Right atrium auricular region (tissue), 2 donors: ENCODE data around the gene COL8A1. TPM values are rescaled to one million over a fixed set of nuclear protein-coding genes. Genes with fewer than 3 reads are reported as not detected.

ENCODE experiments used
- DNase-seq: peaks from one replicate; pipeline ENCODE4 v3.0.0-alpha.2; 2019; ENCODE audit warnings: low spot score
- H3K27ac ChIP-seq, 2 donors: fragments of 200-600 bp; sonication (generic); 1 replicate in 1 of 2; 2 replicates in 1 of 2; pipeline ENCODE4 v1.5.1; 2016 to 2019
- H3K27me3 ChIP-seq, 2 donors: fragments of 200-600 bp; sonication (generic); one replicate each; pipeline versions ENCODE4 v1.5.1 to v1.6.0; 2017 to 2019
- H3K36me3 ChIP-seq: fragments of 200-600 bp; sonication (generic); one replicate; pipeline ENCODE4 v1.5.1; 2016
- H3K4me1 ChIP-seq, 2 donors: fragments of 200-600 bp; sonication (generic); one replicate each; pipeline versions ENCODE4 v1.5.1 to v1.6.0; 2017 to 2019
- H3K4me3 ChIP-seq, 2 donors: fragments of 200-600 bp; sonication (generic); 1 replicate in 1 of 2; 2 replicates in 1 of 2; pipeline ENCODE4 v1.5.1; 2017 to 2019; ENCODE audit warnings: mild to moderate bottlenecking in 1 of 2, moderate library complexity in 1 of 2
- H3K9me3 ChIP-seq, 2 donors: fragments of 200-600 bp; sonication (generic); one replicate each; pipeline ENCODE4 v1.5.1; 2019
- CTCF ChIP-seq, 2 donors: fragments of 200-600 bp; sonication (generic); IDR thresholded peaks; one replicate each; pipeline ENCODE4 v1.5.1; 2019; ENCODE audit warnings: antibody characterized with exemption in 2 of 2
- total RNA-seq, 2 donors: library from RNA; depleted of rRNA; stranded (reverse); fragments of >200 nt; gene quantifications; one replicate each; pipeline ENCODE4 v1.1.0, GENCODE V29; 2016

COL8A1 gene
- total RNA-seq, 2 donors from 2014 or later = 43.3 to 53.8 TPM

GRCh38 chr3:99656624-99657023 lies 18.2 kb downstream of the COL8A1 start:
- no peak overlapping the region for H3K4me3 ChIP-seq
- H3K27me3 ChIP-seq = no peaks in the 10 kb centered on the region
- H3K9me3 ChIP-seq = no peaks in the 10 kb centered on the region
- H3K36me3 ChIP-seq = no peaks in the 10 kb centered on the region
- DNase-seq = no peak
- H3K27ac ChIP-seq = peak overlapping the region; percentile 32 to 74
- no peak for TF ChIP-seq CTCF (IDR thresholded peaks at IDR 0.05)
- H3K4me1 ChIP-seq = peaks cover 0 to 25% of the 10 kb centered on the region in 2 donors

GRCh38 chr3:99658274-99658673 lies 19.9 kb downstream of the COL8A1 start:
- Histone ChIP-seq H3K36me3 (no peaks in the 10 kb centered on the region), H3K27ac (peak overlapping the region; percentile 56 to 74), H3K4me1 (peaks cover 0 to 21% of the 10 kb centered on the region in 2 donors), H3K9me3 (no peaks in the 10 kb centered on the region), H3K4me3 (no peak overlapping the region), H3K27me3 (no peaks in the 10 kb centered on the region)
- DNase-seq = no peak
- TF ChIP-seq CTCF (IDR thresholded peaks at IDR 0.05) = no peak

- no peaks in the 10 kb centered on the region for H3K9me3 ChIP-seq
- no peaks in the 10 kb centered on the region for H3K27me3 ChIP-seq
- H3K4me1 ChIP-seq = peaks cover 0 to 21% of the 10 kb centered on the region in 2 donors
- TF ChIP-seq CTCF (IDR thresholded peaks at IDR 0.05) = no peak
- no peak overlapping the region for H3K4me3 ChIP-seq
- peak; percentile 89 for DNase-seq
- no peaks in the 10 kb centered on the region for H3K36me3 ChIP-seq
- peak overlapping the region; percentile 56 to 74 for H3K27ac ChIP-seq
Observed at GRCh38 chr3:99659032-99659431, 20.6 kb downstream of the COL8A1 start.

- Histone ChIP-seq H3K4me3 (no peak overlapping the region), H3K36me3 (no peaks in the 10 kb centered on the region), H3K4me1 (peaks cover 0 to 21% of the 10 kb centered on the region in 2 donors), H3K27me3 (no peaks in the 10 kb centered on the region), H3K9me3 (no peaks in the 10 kb centered on the region), H3K27ac (peak overlapping the region; percentile 56 to 74)
- no peak for TF ChIP-seq CTCF (IDR thresholded peaks at IDR 0.05)
- DNase-seq = no peak
Observed at GRCh38 chr3:99659951-99660350, 21.6 kb downstream of the COL8A1 start.

GRCh38 chr3:99662838-99663570 lies 24.6 kb downstream of the COL8A1 start:
- no peak for DNase-seq
- H3K4me1 ChIP-seq = peaks cover 0 to 31% of the 10 kb centered on the region in 2 donors
- no peaks in the 10 kb centered on the region for H3K27me3 ChIP-seq

More at GRCh38 chr3:99662838-99663570, 24.6 kb downstream of the COL8A1 start:
- Histone ChIP-seq H3K4me3 (no peak overlapping the region), H3K27ac (no peak overlapping the region), H3K9me3 (no peaks in the 10 kb centered on the region), H3K36me3 (no peaks in the 10 kb centered on the region)
- TF ChIP-seq CTCF (IDR thresholded peaks at IDR 0.05) = no peak
